ENCODE results near the gene MAP7D1.

DNA sequence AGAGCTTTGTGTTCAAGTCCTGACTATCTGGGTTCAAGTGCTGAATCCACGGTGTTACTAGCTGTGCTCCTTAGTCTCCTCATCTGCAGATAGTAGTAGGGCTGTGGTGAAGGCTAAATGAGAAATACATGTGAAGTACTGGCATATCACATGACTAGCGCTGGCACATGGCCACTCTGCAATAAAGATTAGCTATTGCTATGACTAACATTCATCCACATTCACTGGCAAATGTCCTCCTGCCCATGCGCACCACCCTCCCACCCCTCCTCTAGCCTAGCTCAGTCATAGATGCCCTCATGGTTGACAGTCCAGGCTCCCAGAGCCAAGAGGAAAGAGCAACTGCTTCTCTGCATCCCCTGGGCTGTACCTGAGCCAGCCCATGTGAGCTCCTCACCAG lies 22.5 kb upstream of the MAP7D1 start:
- TF ChIP-seq BHLHE40 (IDR thresholded peaks at IDR 0.05; ENCODE audit: low read length) (no peak), RFX5 (IDR thresholded peaks at IDR 0.05; ENCODE audit: low read depth, low read length) (no peak), MAF1 (CRISPR knock-in tag; IDR thresholded peaks at IDR 0.05; ENCODE audit: borderline replicate concordance) (no peak), ZNF589 (CRISPR knock-in tag; conservative IDR thresholded peaks at IDR 0.05) (no peak), SIN3B (IDR thresholded peaks at IDR 0.05; ENCODE audit: low read length) (no peak), SOX5 (CRISPR knock-in tag; IDR thresholded peaks at IDR 0.05; ENCODE audit: borderline replicate concordance) (no peak), JUND (CRISPR knock-in tag; IDR thresholded peaks at IDR 0.05) (no peak), ZNF616 (CRISPR knock-in tag; IDR thresholded peaks at IDR 0.05; ENCODE audit: low read depth) (no peak), GABPA (IDR thresholded peaks at IDR 0.05; ENCODE audit: low read depth, low read length) (no peak), GABPA (CRISPR knock-in tag; IDR thresholded peaks at IDR 0.05; ENCODE audit: low read depth) (no peak), ZNF205 (CRISPR knock-in tag; IDR thresholded peaks at IDR 0.05) (no peak)
- TF ChIP-seq, protein P1, sequence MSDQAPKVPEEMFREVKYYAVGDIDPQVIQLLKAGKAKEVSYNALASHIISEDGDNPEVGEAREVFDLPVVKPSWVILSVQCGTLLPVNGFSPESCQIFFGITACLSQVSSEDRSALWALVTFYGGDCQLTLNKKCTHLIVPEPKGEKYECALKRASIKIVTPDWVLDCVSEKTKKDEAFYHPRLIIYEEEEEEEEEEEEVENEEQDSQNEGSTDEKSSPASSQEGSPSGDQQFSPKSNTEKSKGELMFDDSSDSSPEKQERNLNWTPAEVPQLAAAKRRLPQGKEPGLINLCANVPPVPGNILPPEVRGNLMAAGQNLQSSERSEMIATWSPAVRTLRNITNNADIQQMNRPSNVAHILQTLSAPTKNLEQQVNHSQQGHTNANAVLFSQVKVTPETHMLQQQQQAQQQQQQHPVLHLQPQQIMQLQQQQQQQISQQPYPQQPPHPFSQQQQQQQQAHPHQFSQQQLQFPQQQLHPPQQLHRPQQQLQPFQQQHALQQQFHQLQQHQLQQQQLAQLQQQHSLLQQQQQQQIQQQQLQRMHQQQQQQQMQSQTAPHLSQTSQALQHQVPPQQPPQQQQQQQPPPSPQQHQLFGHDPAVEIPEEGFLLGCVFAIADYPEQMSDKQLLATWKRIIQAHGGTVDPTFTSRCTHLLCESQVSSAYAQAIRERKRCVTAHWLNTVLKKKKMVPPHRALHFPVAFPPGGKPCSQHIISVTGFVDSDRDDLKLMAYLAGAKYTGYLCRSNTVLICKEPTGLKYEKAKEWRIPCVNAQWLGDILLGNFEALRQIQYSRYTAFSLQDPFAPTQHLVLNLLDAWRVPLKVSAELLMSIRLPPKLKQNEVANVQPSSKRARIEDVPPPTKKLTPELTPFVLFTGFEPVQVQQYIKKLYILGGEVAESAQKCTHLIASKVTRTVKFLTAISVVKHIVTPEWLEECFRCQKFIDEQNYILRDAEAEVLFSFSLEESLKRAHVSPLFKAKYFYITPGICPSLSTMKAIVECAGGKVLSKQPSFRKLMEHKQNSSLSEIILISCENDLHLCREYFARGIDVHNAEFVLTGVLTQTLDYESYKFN (CRISPR knock-in tag; conservative IDR thresholded peaks at IDR 0.05), result no peak
- TF ChIP-seq, protein P2, sequence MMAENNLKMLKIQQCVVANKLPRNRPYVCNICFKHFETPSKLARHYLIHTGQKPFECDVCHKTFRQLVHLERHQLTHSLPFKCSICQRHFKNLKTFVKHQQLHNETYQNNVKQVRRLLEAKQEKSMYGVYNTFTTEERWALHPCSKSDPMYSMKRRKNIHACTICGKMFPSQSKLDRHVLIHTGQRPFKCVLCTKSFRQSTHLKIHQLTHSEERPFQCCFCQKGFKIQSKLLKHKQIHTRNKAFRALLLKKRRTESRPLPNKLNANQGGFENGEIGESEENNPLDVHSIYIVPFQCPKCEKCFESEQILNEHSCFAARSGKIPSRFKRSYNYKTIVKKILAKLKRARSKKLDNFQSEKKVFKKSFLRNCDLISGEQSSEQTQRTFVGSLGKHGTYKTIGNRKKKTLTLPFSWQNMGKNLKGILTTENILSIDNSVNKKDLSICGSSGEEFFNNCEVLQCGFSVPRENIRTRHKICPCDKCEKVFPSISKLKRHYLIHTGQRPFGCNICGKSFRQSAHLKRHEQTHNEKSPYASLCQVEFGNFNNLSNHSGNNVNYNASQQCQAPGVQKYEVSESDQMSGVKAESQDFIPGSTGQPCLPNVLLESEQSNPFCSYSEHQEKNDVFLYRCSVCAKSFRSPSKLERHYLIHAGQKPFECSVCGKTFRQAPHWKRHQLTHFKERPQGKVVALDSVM (CRISPR knock-in tag; IDR thresholded peaks at IDR 0.05), result no peak
- TF ChIP-seq, protein P3, sequence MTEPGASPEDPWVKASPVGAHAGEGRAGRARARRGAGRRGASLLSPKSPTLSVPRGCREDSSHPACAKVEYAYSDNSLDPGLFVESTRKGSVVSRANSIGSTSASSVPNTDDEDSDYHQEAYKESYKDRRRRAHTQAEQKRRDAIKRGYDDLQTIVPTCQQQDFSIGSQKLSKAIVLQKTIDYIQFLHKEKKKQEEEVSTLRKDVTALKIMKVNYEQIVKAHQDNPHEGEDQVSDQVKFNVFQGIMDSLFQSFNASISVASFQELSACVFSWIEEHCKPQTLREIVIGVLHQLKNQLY (CRISPR knock-in tag; IDR thresholded peaks at IDR 0.05), result no peak
